Activated naive CD4-positive, alpha-beta T cell treated with anti-CD3 and anti-CD28 coated beads for 36 hours (primary cell): ENCODE measurements around the gene RAI14. TPM values are rescaled to one million over a fixed set of nuclear protein-coding genes. Genes with fewer than 3 reads are reported as not detected.
"Not testable (repeated sequence)": the region's sequence is repeated elsewhere in the genome, so short reads cannot be mapped to it uniquely, and the experiment has no call there.

ENCODE experiments used
- CTCF ChIA-PET: fragments of 350-600 bp; sonication (Branson Sonifier 250); formaldehyde crosslinking; loops from one replicate; lab custom pipeline; 2021; ENCODE audit warnings: antibody characterized with exemption; lab: Charles Lee
- DNase-seq: peaks from one replicate; pipeline ENCODE4 v3.0.0-alpha.2; 2020
- H3K27ac Mint-ChIP-seq: one replicate; pipeline ENCODE4 v1.8.0; 2021; ENCODE audit warnings: mild to moderate bottlenecking, mixed read lengths
- H3K27me3 Mint-ChIP-seq: one replicate; pipeline ENCODE4 v1.8.0; 2021; ENCODE audit warnings: low read depth, mixed read lengths
- H3K36me3 Mint-ChIP-seq: one replicate; pipeline ENCODE4 v1.8.0; 2021; ENCODE audit warnings: low read depth, mixed read lengths
- H3K4me1 Mint-ChIP-seq: one replicate; pipeline ENCODE4 v1.8.0; 2021; ENCODE audit warnings: low read depth, mixed read lengths
- H3K4me3 Mint-ChIP-seq: one replicate; pipeline ENCODE4 v1.8.0; 2021; ENCODE audit warnings: mild to moderate bottlenecking, moderate library complexity, mixed read lengths
- H3K9me3 Mint-ChIP-seq: one replicate; pipeline ENCODE4 v1.8.0; 2021; ENCODE audit warnings: mixed read lengths
- intact Hi-C: fragments of 100-400 bp; cut with micrococcal nuclease; formaldehyde crosslinking; loops from one replicate; pipeline ENCODE4 v1.15.1; 2023
- total RNA-seq, 2 experiments: library from RNA; stranded (reverse); gene quantifications; one replicate each; pipeline ENCODE4 v1.2.3, GENCODE V29; 2021

RAI14 gene
- total RNA-seq, 2 experiments from 2014 or later, result 5.8 to 6.7 TPM

GRCh38 chr5:34709861-34710673 is 53.9 kb downstream of the RAI14 start:
- H3K9me3 Mint-ChIP-seq, result no peaks in the 10 kb centered on the region
- H3K36me3 Mint-ChIP-seq, result no peaks in the 10 kb centered on the region
- CTCF ChIA-PET, result no interaction called here
- peaks cover 3% of the 10 kb centered on the region for H3K27me3 Mint-ChIP-seq
- DNase-seq, result no peak
- intact Hi-C loops, result no loop called here
- no peak overlapping the region for H3K27ac Mint-ChIP-seq
- H3K4me1 Mint-ChIP-seq, result no peaks in the 10 kb centered on the region
- H3K4me3 Mint-ChIP-seq, result no peak overlapping the region

GRCh38 chr5:34712565-34712964 is 56.4 kb downstream of the RAI14 start:
- intact Hi-C loops, result no loop called here
- no peak overlapping the region for H3K27ac Mint-ChIP-seq
- H3K4me3 Mint-ChIP-seq, result no peak overlapping the region
- CTCF ChIA-PET, result no interaction called here
- no peaks in the 10 kb centered on the region for H3K36me3 Mint-ChIP-seq
- H3K27me3 Mint-ChIP-seq, result peaks cover 3% of the 10 kb centered on the region
- H3K4me1 Mint-ChIP-seq, result no peaks in the 10 kb centered on the region
- no peak for DNase-seq
- H3K9me3 Mint-ChIP-seq, result no peaks in the 10 kb centered on the region

GRCh38 chr5:34715711-34716110 is 59.6 kb downstream of the RAI14 start:
- H3K4me3 Mint-ChIP-seq, result no peak overlapping the region
- H3K9me3 Mint-ChIP-seq, result no peaks in the 10 kb centered on the region
- no peak for DNase-seq
- no peak overlapping the region for H3K27ac Mint-ChIP-seq
- H3K36me3 Mint-ChIP-seq, result no peaks in the 10 kb centered on the region
- intact Hi-C loops, result no loop called here
- H3K4me1 Mint-ChIP-seq, result no peaks in the 10 kb centered on the region
- peaks cover 5% of the 10 kb centered on the region for H3K27me3 Mint-ChIP-seq
- CTCF ChIA-PET, result no interaction called here

- intact Hi-C loops, result no loop called here
- no peaks in the 10 kb centered on the region for H3K4me1 Mint-ChIP-seq
- CTCF ChIA-PET, result no interaction called here
- no peak for DNase-seq
- no peak overlapping the region for H3K4me3 Mint-ChIP-seq
- H3K27ac Mint-ChIP-seq, result no peak overlapping the region
- no peaks in the 10 kb centered on the region for H3K36me3 Mint-ChIP-seq
- H3K9me3 Mint-ChIP-seq, result no peaks in the 10 kb centered on the region
- peaks cover 5% of the 10 kb centered on the region for H3K27me3 Mint-ChIP-seq
These were observed 60.9 kb downstream of the RAI14 start for GRCh38 chr5:34716986-34717385.

- no peaks in the 10 kb centered on the region for H3K36me3 Mint-ChIP-seq
These were observed 61.5 kb downstream of the RAI14 start for GRCh38 chr5:34717426-34718327.

GRCh38 chr5:34718516-34718915 is 62.4 kb downstream of the RAI14 start:
- Mint-ChIP-seq H3K9me3 (no peaks in the 10 kb centered on the region), H3K27ac (no peak overlapping the region), H3K4me3 (no peak overlapping the region), H3K27me3 (peaks cover 10% of the 10 kb centered on the region), H3K4me1 (no peaks in the 10 kb centered on the region), H3K36me3 (no peaks in the 10 kb centered on the region)
- CTCF ChIA-PET, result no interaction called here
- no peak for DNase-seq
- intact Hi-C loops, result no loop called here

More at GRCh38 chr5:34717426-34718327, 61.5 kb downstream of the RAI14 start:
- H3K4me3 Mint-ChIP-seq, result no peak overlapping the region
- CTCF ChIA-PET, result no interaction called here
- DNase-seq, result no peak
- no peak overlapping the region for H3K27ac Mint-ChIP-seq
- no peaks in the 10 kb centered on the region for H3K9me3 Mint-ChIP-seq
- intact Hi-C loops, result no loop called here
- H3K27me3 Mint-ChIP-seq, result peaks cover 5% of the 10 kb centered on the region
- H3K4me1 Mint-ChIP-seq, result no peaks in the 10 kb centered on the region

GRCh38 chr5:34719029-34719428 is 62.9 kb downstream of the RAI14 start:
- no peaks in the 10 kb centered on the region for H3K4me1 Mint-ChIP-seq
- no peak for DNase-seq
- H3K4me3 Mint-ChIP-seq, result no peak overlapping the region
- intact Hi-C loops, result no loop called here
- H3K9me3 Mint-ChIP-seq, result no peaks in the 10 kb centered on the region
- no peak overlapping the region for H3K27ac Mint-ChIP-seq
- H3K36me3 Mint-ChIP-seq, result no peaks in the 10 kb centered on the region
- CTCF ChIA-PET, result no interaction called here
- peaks cover 10% of the 10 kb centered on the region for H3K27me3 Mint-ChIP-seq

GRCh38 chr5:34721327-34721726 is 65.2 kb downstream of the RAI14 start:
- no peak overlapping the region for H3K4me3 Mint-ChIP-seq
- H3K36me3 Mint-ChIP-seq, result no peaks in the 10 kb centered on the region
- H3K27ac Mint-ChIP-seq, result no peak overlapping the region
- H3K27me3 Mint-ChIP-seq, result peaks cover 6% of the 10 kb centered on the region
- CTCF ChIA-PET, result no interaction called here
- DNase-seq, result no peak
- no peaks in the 10 kb centered on the region for H3K4me1 Mint-ChIP-seq
- peaks cover 2% of the 10 kb centered on the region for H3K9me3 Mint-ChIP-seq
- intact Hi-C loops, result no loop called here

- intact Hi-C loops, result no loop called here
- Mint-ChIP-seq H3K9me3 (peaks cover 8% of the 10 kb centered on the region), H3K4me3 (no peak overlapping the region), H3K36me3 (no peaks in the 10 kb centered on the region), H3K27me3 (peaks cover 10% of the 10 kb centered on the region), H3K4me1 (no peaks in the 10 kb centered on the region), H3K27ac (no peak overlapping the region)
- DNase-seq, result no peak
- CTCF ChIA-PET, result no interaction called here
These were observed 66.1 kb downstream of the RAI14 start for GRCh38 chr5:34722183-34722582.

- Mint-ChIP-seq H3K4me1 (no peaks in the 10 kb centered on the region), H3K27me3 (peaks cover 12% of the 10 kb centered on the region), H3K36me3 (no peaks in the 10 kb centered on the region), H3K4me3 (no peak overlapping the region), H3K9me3 (peaks cover 8% of the 10 kb centered on the region), H3K27ac (no peak overlapping the region)
- intact Hi-C loops, result no loop called here
- CTCF ChIA-PET, result no interaction called here
- no peak for DNase-seq
These were observed 68.6 kb downstream of the RAI14 start for GRCh38 chr5:34724741-34725140.

GRCh38 chr5:34727166-34727749 is 71.1 kb downstream of the RAI14 start:
- H3K4me1 Mint-ChIP-seq, H3K4me3 Mint-ChIP-seq, DNase-seq, intact Hi-C loops, H3K27ac Mint-ChIP-seq, H3K9me3 Mint-ChIP-seq, H3K36me3 Mint-ChIP-seq, CTCF ChIA-PET: not testable (repeated sequence)
- H3K27me3 Mint-ChIP-seq, result peaks cover 12% of the 10 kb centered on the region

GRCh38 chr5:34728236-34728635 is 72.1 kb downstream of the RAI14 start:
- Mint-ChIP-seq H3K4me1 (no peaks in the 10 kb centered on the region), H3K27ac (no peak overlapping the region), H3K36me3 (no peaks in the 10 kb centered on the region), H3K27me3 (peaks cover 10% of the 10 kb centered on the region), H3K9me3 (peaks cover 8% of the 10 kb centered on the region), H3K4me3 (no peak overlapping the region)
- DNase-seq, result no peak
- intact Hi-C loops, result no loop called here
- CTCF ChIA-PET, result no interaction called here
